Gastrocnemius medialis (tissue), 4 donors: ENCODE measurements around the gene ABCC5. TPM values are rescaled to one million over a fixed set of nuclear protein-coding genes. Genes with fewer than 3 reads are reported as not detected.

ENCODE experiments used
- ATAC-seq, 2 donors: fragments of 150-250 bp; one replicate each; pipeline ENCODE4 v1.9.1; 2016
- DNase-seq, 2 donors: peaks; one replicate each; pipeline ENCODE4 v3.0.0-alpha.2; 2019
- H3K27ac ChIP-seq, 4 donors: fragments of 200-600 bp; sonication (generic); 1 replicate in 1 of 4; 2 replicates in 3 of 4; pipeline ENCODE4 v1.5.1; 2016 to 2018; ENCODE audit warnings: mild to moderate bottlenecking in 2 of 4, moderate library complexity in 1 of 4
- H3K27me3 ChIP-seq, 3 donors: fragments of 200-600 bp; sonication (generic) in 2 of 3; 1 replicate in 1 of 3; 2 replicates in 2 of 3; pipeline versions ENCODE4 v1.5.1 to v1.6.0; 2016 to 2019; ENCODE audit warnings: mild to moderate bottlenecking in 1 of 3, moderate library complexity in 1 of 3
- H3K36me3 ChIP-seq, 2 donors: fragments of 200-600 bp; sonication (generic) in 1 of 2; one replicate each; pipeline ENCODE4 v1.5.1; 2017 to 2018
- H3K4me1 ChIP-seq, 2 donors: fragments of 200-600 bp; sonication (generic) in 1 of 2; one replicate each; pipeline ENCODE4 v1.5.1; 2016 to 2017; ENCODE audit warnings: mild to moderate bottlenecking in 2 of 2
- H3K4me3 ChIP-seq, 4 donors: fragments of 200-600 bp; sonication (generic) in 3 of 4; 1 replicate in 1 of 4; 2 replicates in 3 of 4; pipeline ENCODE4 v1.5.1; 2016 to 2019; ENCODE audit warnings: mild to moderate bottlenecking in 2 of 4
- H3K9me3 ChIP-seq, 3 donors: fragments of 200-600 bp; sonication (generic) in 2 of 3; 1 replicate in 1 of 3; 2 replicates in 2 of 3; pipeline ENCODE4 v1.5.1; 2016 to 2019
- POLR2A ChIP-seq, 2 donors: fragments of 450-650 bp; IDR thresholded peaks; one replicate each; pipeline ENCODE4 v1.6.1; 2017; ENCODE audit warnings: antibody characterized with exemption in 2 of 2, mild to moderate bottlenecking in 2 of 2, moderate library complexity in 2 of 2
- in situ Hi-C, 4 donors: fragments of 200-750 bp; cut with MboI; loops; one replicate each; pipeline versions ENCODE4 v1.15.0 to v1.8.0; 2017; ENCODE audit warnings: low sequenced_read_pairs in 4 of 4
- intact Hi-C: fragments of 100-400 bp; cut with DNase I; formaldehyde crosslinking; loops from one replicate; pipeline ENCODE4 v1.15.1; 2023; ENCODE audit warnings: low total_unique reads
- total RNA-seq, 4 donors: library from RNA; depleted of rRNA; stranded (reverse); fragments of >200 nt; gene quantifications; one replicate each; pipeline versions ENCODE4 v1.1.0 to v1.2.3, GENCODE V29; 2016
- TF ChIP-seq, protein P1 (sequence below), 5 experiments: fragments of 450-650 bp in 3 of 5; fragments of 200-600 bp in 2 of 5; sonication (generic) in 2 of 5; IDR thresholded peaks in 4 of 5; conservative IDR thresholded peaks in 1 of 5; 1 replicate in 4 of 5; 2 replicates in 1 of 5; pipeline ENCODE4 v1.5.1; 2016 to 2019; ENCODE audit warnings: antibody characterized with exemption in 5 of 5, mild to moderate bottlenecking in 3 of 5, moderate library complexity in 3 of 5

Gene ABCC5
- total RNA-seq, 4 donors from 2014 or later, result 20.4 to 52.2 (median 39.5) TPM

DNA sequence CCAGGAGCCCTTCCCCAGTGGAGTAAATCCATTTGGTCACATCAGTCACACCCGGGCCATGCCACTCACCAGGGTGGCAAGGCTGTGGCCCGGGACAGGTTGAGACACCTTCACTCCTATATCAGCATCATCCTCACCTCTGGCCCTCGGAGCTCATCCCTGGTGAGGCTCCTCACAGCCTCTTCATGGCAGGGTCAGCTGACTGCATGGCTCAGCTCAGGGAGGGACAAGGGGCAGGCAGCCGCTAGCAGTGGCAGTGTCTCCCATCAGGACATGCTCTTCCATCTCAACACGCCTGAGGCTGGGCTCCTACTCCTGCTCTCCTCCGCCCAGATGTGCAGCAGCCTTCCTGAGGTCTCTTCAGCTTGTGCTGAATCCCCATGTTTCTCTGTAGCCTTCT lies 106.6 kb downstream of the ABCC5 start:
- Histone ChIP-seq H3K4me1 (no peaks in the 10 kb centered on the region), H3K27me3 (no peaks in the 10 kb centered on the region), H3K4me3 (no peak overlapping the region), H3K36me3 (no peaks in the 10 kb centered on the region), H3K27ac (no peak overlapping the region), H3K9me3 (no peaks in the 10 kb centered on the region)
- ATAC-seq, result no peak
- in situ Hi-C loops (no loop called here), intact Hi-C loops (no loop called here)
- no peak for DNase-seq
- TF ChIP-seq, protein P1, sequence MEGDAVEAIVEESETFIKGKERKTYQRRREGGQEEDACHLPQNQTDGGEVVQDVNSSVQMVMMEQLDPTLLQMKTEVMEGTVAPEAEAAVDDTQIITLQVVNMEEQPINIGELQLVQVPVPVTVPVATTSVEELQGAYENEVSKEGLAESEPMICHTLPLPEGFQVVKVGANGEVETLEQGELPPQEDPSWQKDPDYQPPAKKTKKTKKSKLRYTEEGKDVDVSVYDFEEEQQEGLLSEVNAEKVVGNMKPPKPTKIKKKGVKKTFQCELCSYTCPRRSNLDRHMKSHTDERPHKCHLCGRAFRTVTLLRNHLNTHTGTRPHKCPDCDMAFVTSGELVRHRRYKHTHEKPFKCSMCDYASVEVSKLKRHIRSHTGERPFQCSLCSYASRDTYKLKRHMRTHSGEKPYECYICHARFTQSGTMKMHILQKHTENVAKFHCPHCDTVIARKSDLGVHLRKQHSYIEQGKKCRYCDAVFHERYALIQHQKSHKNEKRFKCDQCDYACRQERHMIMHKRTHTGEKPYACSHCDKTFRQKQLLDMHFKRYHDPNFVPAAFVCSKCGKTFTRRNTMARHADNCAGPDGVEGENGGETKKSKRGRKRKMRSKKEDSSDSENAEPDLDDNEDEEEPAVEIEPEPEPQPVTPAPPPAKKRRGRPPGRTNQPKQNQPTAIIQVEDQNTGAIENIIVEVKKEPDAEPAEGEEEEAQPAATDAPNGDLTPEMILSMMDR (IDR thresholded peaks at IDR 0.05 in 4 of 5, conservative IDR thresholded peaks at IDR 0.05 in 1 of 5), result no peak
- TF ChIP-seq POLR2A (IDR thresholded peaks at IDR 0.05), result no peak

DNA sequence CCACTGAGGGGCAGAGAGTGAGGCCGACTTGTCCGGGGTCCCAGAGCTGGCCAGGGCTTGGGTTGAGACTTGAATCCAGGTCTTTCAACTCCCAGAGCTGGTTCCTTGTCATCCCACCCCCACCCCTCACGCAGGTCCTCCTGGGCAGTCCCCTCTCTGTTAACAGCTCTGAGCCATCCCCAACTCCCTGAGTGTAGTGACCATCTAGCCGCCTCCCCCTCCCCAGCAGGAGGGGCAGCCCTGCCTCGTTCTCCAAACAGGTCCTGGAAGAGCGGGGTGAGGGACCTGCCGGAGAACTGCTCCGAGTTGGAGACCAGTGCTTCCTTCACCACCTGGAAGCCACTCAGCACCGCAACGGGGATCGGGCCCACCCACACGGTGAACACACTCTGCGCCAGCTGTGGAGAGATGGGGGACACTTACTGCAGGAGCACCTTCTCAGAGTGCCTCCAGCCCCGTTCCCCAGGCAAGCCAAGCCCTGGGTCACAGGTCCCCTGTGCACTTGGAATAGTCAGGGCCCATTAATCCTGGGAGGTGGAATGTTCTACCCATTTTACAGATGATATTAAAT lies 108.6 kb downstream of the ABCC5 start:
- Histone ChIP-seq H3K9me3 (no peaks in the 10 kb centered on the region), H3K36me3 (no peaks in the 10 kb centered on the region), H3K4me3 (no peak overlapping the region), H3K27ac (no peak overlapping the region), H3K4me1 (no peaks in the 10 kb centered on the region), H3K27me3 (no peaks in the 10 kb centered on the region)
- intact Hi-C loops, result no loop called here
- in situ Hi-C loops, result loop anchor here in 1 of 4 donors (5.0 kb wide), 1 partner anchor 113 kb away; no protein-coding TSS in a partner anchor
- DNase-seq (no peak), ATAC-seq (no peak)
- TF ChIP-seq, protein P1 (IDR thresholded peaks at IDR 0.05 in 4 of 5, conservative IDR thresholded peaks at IDR 0.05 in 1 of 5), result no peak
- TF ChIP-seq POLR2A (IDR thresholded peaks at IDR 0.05), result no peak

DNA sequence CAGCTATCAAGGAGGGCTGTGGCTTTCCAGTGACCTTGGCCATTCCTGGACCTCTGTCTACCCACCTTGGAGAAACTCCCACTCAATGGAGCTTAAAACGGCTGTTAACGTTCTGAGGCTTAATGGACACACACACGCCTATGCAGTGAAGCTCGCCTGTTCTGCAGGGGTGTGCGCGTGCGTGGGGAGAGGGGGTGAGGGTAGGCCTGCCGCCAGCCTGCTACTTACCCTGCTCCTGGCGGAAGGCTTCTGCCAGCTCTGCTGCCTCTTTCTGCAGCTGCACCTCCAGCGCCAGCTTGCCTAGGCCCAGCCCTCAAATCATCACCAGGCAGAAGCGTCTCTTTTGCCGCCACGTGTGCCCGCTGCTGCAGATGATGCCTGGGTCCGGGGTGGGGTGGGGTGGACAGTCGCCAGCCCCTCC lies 109.8 kb downstream of the ABCC5 start:
- intact Hi-C loops, result no loop called here
- no peak for ATAC-seq
- TF ChIP-seq, protein P1 (IDR thresholded peaks at IDR 0.05 in 4 of 5, conservative IDR thresholded peaks at IDR 0.05 in 1 of 5), result no peak
- H3K4me1 ChIP-seq, result no peaks in the 10 kb centered on the region
- no peaks in the 10 kb centered on the region for H3K27me3 ChIP-seq
- H3K4me3 ChIP-seq, result no peak overlapping the region
- in situ Hi-C loops, result loop anchor here in 1 of 4 donors (5.0 kb wide), 1 partner anchor 114 kb away; no protein-coding TSS in a partner anchor
- no peaks in the 10 kb centered on the region for H3K9me3 ChIP-seq
- no peak overlapping the region for H3K27ac ChIP-seq
- no peak for DNase-seq
- no peaks in the 10 kb centered on the region for H3K36me3 ChIP-seq

DNA sequence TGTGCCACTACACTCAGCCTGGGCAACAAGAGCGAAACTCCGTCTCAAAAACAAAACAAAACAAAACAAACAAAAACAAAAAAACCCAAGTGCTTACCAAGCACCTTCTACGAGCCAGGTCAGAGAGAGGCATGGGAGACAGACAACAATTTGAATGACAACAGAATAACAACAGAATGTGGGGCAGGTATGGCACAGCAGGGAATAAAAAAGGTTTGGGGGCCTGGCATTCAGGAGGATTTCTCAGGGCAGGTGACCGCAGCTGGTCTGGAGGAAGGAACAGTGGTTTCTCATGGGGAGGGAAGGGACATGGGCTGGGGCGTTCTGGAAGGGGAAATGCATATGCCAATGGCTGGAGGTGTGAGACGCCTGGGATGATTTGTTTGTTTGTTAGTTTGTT lies 110.5 kb downstream of the ABCC5 start:
- Histone ChIP-seq H3K9me3 (no peaks in the 10 kb centered on the region), H3K36me3 (no peaks in the 10 kb centered on the region), H3K27ac (no peak overlapping the region), H3K27me3 (no peaks in the 10 kb centered on the region), H3K4me3 (no peak overlapping the region), H3K4me1 (no peaks in the 10 kb centered on the region)
- intact Hi-C loops, result no loop called here
- DNase-seq (no peak), ATAC-seq (no peak)
- in situ Hi-C loops, result loop anchor here in 1 of 4 donors (5.0 kb wide), 1 partner anchor 115 kb away; no protein-coding TSS in a partner anchor
- TF ChIP-seq, protein P1 (IDR thresholded peaks at IDR 0.05 in 4 of 5, conservative IDR thresholded peaks at IDR 0.05 in 1 of 5), result no peak
- no peak for TF ChIP-seq POLR2A (IDR thresholded peaks at IDR 0.05)
